Activated CD4-positive, alpha-beta T cell treated with anti-CD3 and anti-CD28 coated beads, Interleukin-2, amount 50 U/mL, for 4 hours (primary cell): ENCODE results near the gene CDH4.

Source experiments
- DNase-seq, 2 experiments: peaks; one replicate each; pipeline ENCODE4 v3.0.0-alpha.2; 2020

The CDH4 gene

DNA sequence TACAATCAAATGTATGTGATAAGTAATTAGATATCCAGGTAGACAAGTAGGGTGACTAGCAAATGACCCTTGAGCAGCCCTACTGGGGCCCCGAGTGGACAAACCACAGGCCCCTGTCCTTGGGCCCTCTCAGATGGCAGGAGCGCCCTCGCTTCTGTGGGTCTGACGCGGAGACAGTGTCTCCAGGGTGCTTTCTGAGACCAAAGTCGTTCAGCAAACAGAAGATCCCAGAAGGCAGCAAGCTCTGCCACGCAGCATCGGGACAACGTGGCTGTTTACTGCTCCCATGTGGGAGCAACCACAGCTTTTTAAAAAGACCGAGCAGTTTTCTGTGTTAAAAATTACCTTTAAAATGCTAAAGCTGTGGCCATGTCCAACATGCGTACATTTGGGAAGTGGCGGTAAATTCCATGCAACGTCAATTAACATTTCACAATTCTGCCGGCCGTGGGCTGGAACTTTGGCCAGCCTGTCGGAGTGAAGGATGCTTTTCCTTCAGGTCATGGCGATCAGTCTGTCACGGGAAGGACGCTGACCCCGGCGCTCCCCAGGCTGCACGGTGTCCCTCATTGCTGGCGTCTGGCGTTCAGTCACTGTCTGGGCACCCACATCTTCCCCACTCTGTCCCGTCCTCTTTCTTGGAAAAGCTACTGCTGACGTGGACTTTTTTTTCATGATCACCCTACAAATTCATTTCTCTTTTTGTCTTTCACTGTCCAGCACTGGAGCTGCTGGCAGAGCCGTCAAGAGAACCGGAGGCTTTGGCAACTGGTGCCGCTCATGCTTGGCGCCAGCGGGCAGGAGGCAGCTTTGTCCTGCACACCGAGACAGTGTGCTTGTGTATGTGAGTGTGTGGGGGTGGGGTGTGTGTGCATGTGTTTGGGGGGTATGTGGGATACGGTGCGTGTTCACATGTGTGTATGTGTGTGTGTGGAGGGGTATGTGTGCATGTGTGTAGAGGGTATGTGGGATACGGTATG is 293.1 kb downstream of the CDH4 start:
- no peak for DNase-seq

- no peak for DNase-seq
Measured at GRCh38 chr20:61546641-61547040, 294.6 kb downstream of the CDH4 start.

DNA sequence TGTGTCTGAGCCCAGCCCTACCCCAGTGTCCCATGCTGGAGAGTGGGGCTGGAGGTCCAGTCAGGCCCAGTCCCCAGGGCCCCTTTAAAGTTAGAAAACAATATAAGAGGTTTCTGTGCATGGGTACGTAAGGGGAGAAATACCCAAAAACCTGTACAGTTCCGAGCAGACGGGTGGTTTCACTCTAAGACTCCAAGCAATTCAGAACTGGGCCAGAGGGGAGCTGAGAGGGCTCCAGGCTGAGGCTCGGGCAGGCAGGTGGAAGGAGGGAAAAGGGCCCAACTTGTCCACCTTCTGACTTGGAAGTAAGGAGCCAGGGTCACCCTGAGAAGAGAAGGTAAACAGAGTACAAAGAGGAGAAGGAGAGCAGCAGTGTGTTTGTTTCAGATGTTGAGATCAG is 296.0 kb downstream of the CDH4 start:
- DNase-seq: no peak

DNA sequence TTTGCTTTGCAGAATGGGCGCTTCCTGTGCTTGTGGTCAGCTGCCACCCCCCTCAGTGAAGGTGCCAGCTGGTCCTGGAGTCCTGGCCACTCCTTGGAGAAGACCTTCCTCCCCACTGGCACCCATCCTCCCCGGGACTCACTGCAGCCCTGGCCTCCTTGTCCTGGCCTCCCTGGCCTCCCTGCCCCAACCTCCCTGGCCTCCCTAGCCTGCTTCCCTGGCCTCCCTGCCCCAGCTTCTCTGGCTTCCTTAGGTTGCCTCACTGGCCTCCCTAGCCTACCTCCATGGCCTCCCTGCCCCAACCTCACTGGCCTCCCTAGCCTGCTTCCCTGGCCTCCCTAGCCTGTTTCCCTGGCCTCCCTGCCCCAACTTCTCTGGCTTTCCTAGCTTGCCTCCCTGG is 297.8 kb downstream of the CDH4 start:
- no peak for DNase-seq

DNA sequence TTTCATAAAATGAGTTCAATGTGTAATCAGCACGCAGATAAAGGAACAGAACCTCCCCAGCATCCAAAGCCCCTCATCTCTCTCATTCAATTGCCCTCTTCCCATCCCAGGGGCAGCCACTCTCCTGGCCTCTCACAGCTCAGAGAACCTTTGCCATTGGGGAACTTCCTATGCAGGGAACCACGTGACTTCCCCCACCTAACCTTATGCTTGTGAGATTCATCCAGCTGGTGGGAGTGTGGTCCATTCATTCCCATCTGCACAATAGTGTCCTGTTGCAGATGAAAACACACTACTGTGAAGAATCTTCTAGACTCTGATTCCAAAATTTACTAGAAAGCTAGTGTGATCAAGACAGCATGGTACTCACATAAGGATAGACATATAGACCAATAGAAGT is 299.3 kb downstream of the CDH4 start:
- no peak for DNase-seq

DNA sequence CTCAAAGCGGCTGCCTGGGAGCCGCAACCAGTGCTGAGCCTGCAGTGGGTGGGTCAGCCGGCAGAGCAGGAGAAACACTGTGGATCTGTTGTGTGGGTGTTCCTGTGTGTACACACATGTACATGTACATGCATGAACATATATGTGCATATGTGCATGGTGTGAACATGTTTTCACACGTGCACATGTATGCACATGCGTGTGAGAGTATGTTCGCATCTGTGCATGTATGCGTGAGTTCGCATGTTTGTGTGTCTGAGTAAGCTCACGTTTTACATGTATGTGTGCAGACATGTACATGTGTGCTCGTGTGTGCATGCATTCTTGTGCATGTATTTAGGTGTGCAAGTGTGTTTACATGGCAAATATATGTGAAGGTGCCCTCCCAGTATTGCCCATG is 302.6 kb downstream of the CDH4 start:
- DNase-seq: no peak

GRCh38 chr20:61555566-61555965 is 303.5 kb downstream of the CDH4 start:
- no peak for DNase-seq

GRCh38 chr20:61556111-61556510 is 304.1 kb downstream of the CDH4 start:
- no peak for DNase-seq

- no peak for DNase-seq
Measured at GRCh38 chr20:61556673-61557072, 304.6 kb downstream of the CDH4 start.

DNA sequence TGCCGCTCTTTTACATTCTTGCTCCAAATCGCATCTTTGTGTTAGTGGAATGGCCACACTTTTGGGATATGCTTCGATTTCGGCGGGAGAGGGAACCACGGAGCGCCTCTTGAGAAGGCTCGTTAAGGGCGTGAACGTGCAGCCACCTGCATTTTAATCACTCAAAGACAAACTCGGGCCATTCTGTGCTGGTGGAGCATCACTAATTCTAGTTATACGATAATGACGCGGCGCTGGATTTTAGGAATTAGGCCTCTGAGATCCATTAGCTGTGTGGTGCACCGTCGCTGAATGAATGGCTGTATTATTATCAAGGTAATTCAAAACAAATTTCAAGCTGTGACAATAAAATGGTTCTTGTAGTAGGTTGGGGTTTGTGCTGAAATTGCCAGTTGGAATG is 305.6 kb downstream of the CDH4 start:
- DNase-seq: no peak

GRCh38 chr20:61558726-61559125 is 306.7 kb downstream of the CDH4 start:
- DNase-seq: no peak

DNA sequence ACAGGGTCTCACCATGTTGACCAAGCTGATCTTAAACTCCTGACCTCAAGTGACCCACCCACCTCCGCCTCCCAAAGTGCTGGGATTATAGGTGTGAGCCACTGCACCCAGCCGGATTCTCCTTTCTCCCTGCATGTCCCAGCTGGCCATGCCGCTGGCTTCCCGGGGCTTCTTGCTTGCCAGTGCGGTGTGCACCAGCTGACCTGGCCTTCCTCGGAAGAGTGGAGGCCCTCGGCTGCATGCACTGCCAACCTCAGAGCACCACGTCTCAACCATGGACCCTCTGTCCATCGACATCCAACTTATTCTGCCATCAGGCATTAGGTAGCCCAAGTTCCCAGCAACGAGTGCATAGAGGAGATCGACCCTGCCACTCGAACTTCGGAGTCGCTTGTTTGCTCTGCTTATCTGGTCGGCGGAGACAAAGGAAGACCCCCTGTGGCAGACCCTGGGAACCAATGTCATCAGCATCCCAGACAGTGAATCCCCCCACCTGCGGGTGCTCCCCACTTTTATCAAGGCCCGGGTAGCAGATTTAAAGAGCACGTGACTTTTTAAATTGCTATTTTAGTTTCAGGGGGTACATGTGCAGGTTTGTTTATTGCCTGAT is 307.8 kb downstream of the CDH4 start:
- no peak for DNase-seq

- DNase-seq: no peak
Measured at GRCh38 chr20:61560361-61560853, 308.3 kb downstream of the CDH4 start.

- DNase-seq: no peak
Measured at GRCh38 chr20:61561111-61561830, 309.2 kb downstream of the CDH4 start.

DNA sequence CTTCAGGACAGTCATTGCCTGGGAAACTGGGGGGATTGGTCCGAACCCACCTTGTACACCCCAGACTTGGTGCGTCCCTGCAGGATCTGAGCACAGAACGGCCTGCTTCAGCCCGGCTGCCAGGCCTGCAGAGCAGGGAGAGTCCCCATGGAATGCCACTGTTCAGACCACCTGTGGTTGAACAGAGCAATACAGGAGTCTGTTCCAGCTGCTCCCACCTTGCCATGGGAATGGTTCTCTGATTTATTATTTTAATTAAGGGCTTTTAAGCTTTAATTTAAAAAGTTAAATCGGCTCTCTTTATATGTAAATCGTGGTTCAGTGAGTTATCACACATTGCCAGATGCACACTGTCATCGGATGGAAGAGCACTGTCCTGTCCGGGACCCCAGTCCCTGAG is 310.4 kb downstream of the CDH4 start:
- DNase-seq: no peak

DNA sequence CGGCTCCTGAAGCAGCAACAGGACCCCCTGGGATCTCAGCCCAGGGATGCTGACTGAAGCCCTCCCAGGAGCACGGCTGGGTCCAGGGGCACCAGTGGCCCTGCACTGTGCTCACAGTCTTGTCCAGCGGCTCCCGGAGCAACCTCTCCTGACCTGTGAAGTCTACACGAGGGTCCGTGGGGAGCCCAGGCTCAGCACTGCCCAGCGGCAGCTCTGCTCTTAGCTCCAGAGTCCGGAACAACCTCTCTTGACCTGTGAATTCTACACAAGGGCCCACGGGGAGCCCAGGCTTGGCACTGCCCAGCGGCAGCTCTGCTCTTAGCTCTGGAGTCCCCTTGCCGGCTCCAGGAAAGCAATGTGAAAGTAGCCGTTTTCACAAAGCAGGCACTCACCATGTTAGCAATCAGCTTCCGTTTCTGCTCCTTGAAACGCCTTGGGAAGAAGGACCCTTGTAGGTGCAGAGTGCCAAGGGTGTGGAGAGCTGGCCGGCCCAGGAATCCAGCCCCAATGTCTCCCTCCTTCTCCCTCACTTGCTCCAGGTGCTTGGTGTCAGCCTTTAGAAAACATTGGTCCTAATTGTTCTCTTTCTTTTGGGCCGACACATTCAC is 310.9 kb downstream of the CDH4 start:
- DNase-seq: no peak

- no peak for DNase-seq
Measured at GRCh38 chr20:61564628-61565027, 312.6 kb downstream of the CDH4 start.

DNA sequence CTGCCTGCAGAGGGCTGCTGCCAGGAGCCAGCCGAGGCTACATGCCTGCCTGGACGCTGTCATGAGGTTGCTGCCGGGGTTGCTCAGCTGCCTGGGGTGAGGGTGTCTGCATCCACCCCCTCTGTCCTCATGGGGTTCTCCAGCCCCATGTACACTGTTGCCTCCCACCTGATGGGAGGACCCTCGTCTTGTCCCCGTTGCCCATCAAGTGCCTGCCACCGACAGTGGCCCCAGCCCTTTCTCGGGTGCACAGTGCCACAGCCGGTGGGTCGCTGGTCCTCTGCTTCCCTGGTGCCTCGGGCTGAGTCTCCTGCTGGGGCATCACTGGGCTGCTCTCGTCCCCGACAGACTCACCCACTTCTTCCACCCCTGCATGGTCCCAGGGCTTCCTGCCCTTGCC is 313.7 kb downstream of the CDH4 start:
- no peak for DNase-seq

DNA sequence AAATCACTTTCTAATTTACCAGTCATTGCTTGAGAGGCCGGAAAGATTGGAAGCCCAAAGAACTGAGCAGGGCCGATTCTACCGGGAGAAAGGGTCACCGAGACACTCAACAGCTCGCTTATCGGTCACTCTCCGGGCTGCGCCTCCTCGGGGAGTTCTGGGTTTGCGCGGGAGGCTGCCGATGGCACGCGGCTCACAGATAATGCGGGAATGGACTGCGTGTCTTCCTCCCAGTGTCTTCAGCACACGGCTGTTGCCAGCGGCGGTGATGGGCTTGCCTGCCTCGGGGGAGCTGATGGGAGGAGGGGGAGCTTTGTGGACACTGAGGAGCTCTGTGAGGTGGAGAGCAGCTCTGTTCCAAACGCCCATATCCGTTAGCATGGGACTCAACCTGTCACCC is 314.6 kb downstream of the CDH4 start:
- no peak for DNase-seq

DNA sequence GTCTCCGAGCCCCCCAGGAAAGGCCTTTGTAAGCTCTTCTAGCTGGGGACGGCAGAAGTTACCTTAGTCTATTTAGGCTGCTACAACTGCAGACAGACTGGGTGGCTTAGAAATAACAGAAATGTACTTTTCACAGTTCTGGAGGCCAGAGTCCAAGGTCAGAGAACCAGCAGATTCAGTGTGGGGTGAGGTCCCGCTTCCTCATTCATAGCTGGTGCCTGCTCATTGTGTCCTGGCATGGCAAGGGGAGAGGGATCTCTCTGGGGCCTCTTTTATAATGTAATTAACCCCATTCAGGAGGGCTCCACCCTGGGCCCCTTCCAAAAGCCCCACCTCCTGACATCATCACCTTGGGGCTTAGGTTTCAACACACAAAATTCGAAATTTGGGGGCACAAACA is 315.1 kb downstream of the CDH4 start:
- no peak for DNase-seq

- no peak for DNase-seq
Measured at GRCh38 chr20:61569825-61570224, 317.8 kb downstream of the CDH4 start.

DNA sequence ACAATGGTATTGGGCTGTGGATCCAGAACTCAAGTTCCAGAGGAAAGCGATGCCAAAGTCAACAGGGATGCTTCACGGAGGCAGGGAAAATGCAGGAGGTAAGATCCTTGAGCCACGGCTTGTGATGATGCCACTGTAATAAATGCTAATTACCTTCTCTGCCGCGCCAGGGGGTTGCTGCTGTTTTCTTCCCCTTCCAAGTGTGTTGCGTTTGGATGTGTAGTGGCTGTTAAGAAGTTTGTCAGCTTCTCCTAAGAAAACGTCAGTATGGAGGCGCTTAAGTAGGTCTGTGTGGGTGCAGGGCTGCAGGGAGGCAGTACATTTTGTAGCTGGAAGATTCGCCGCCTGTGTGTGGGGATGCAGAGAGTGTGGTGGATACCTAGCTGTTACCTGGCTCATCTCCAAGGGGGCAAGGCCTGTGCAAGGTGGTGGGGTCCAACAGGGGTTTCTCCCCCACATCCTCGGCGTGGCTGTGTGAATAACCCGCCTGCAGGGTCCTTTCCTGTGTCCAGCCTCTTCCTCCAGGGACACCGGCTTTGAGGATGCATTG is 318.7 kb downstream of the CDH4 start:
- DNase-seq: no peak

GRCh38 chr20:61571221-61571620 is 319.2 kb downstream of the CDH4 start:
- DNase-seq: no peak
